Mucosa of gallbladder (tissue), 1 donor: ENCODE data around the gene FAM193B. TPM values are rescaled to one million over a fixed set of nuclear protein-coding genes. Genes with fewer than 3 reads are reported as not detected.

Source experiments
- DNase-seq: peaks from one replicate; pipeline ENCODE4 v3.0.0-alpha.2; 2020; ENCODE audit warnings: low spot score
- total RNA-seq: library from RNA; stranded (reverse); gene quantifications from one replicate; pipeline ENCODE4 v1.2.1, GENCODE V29; 2021
- donor health status: DM: no; HTN: no; CAD: no.

The FAM193B gene
- total RNA-seq, 1 donor from 2014 or later, result 98.1 TPM

GRCh38 chr5:177515580-177515979, 38.8 kb downstream of the FAM193B start:
- no peak for DNase-seq

GRCh38 chr5:177514541-177514940, 39.8 kb downstream of the FAM193B start:
- DNase-seq, result no peak

DNA sequence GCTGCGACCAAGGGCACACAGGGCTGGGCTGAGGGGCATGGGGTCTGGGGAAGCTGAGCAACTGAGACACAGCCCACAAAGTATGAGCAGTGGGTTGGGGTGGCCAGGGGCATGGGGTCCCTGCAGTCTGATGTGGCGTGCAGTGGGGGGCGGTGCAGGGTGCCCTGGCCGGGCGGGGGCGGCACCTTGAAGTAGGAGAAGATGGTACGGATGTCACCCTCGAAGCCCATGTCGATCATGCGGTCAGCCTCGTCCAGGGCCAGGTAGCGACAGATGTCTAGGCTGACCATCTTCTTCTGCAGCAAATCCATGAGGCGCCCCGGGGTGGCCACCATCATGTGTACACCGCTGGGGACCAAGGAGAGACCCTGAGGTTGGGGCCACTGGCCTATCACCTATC, 40.9 kb downstream of the FAM193B start:
- DNase-seq, result no peak

DNA sequence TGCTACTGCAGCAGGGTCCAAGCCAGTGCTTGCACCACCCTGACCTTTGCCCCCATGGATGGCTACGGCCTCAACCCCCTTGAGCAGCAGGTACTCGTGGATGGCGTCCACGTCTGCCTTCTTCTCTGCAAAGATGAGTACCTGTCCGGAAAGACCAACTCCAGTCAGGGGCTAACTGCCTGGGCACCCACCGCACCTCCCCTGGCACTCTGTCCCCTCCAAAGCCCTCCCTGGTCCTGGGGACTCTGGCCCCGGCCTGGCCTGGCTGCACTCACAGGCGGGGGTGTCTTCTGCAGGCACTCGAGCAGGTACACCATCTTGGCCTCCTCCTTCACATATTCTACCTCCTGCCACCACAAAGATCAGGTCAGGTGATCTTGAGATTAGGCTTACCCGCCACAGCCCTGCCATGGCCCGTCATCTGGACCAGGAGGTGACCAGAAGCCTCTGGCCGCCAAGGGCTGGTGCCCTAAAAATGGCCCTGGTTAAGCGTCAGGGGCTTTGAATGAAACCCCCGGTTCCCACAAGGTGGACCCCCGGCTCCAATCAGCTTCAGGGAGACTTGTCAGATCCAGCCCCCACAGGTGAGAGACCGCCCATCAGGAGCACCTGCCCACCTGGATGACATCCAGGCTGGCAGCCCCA, 41.5 kb downstream of the FAM193B start:
- DNase-seq, result no peak

GRCh38 chr5:177511796-177512675, 42.3 kb downstream of the FAM193B start:
- DNase-seq, result no peak

- no peak for DNase-seq
Measured at GRCh38 chr5:177511181-177511580, 43.2 kb downstream of the FAM193B start.

- DNase-seq, result no peak
Measured at GRCh38 chr5:177510567-177511053, 43.8 kb downstream of the FAM193B start.

GRCh38 chr5:177509991-177510566, 44.3 kb downstream of the FAM193B start:
- no peak for DNase-seq

- DNase-seq, result no peak
Measured at GRCh38 chr5:177509381-177509951, 44.9 kb downstream of the FAM193B start, which contains the start of gene DOK3. Gene DOK3, minus strand, starts transcription at chr5:177509826. Its CDS starts 286 bp downstream, at chr5:177509540.

DNA sequence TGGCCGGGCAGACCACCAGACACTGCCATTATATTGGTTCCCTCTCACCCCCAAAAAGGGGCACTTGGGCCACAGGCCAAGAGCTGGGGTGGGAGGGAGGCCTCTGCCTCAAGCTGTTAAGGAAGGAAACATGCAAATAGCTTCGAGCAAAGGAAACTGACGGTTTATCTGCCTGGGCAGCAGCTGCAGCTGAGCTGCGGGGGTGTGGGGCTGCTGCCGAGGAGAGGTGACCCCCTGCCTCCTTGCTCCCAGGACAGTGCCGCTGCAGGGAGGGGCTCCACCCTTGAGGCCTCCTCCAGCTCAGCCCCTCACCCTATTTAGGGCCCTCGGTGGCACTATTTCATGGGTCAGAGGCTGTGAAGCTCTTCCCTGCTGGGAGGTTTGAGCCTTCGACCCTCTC, 45.5 kb downstream of the FAM193B start:
- no peak for DNase-seq

GRCh38 chr5:177508221-177508611, 46.1 kb downstream of the FAM193B start:
- DNase-seq, result no peak

- no peak for DNase-seq
Measured at GRCh38 chr5:177507596-177508220, 46.7 kb downstream of the FAM193B start.

GRCh38 chr5:177507165-177507564, 47.2 kb downstream of the FAM193B start:
- DNase-seq, result no peak

- DNase-seq, result no peak
Measured at GRCh38 chr5:177505075-177505474, 49.3 kb downstream of the FAM193B start.

DNA sequence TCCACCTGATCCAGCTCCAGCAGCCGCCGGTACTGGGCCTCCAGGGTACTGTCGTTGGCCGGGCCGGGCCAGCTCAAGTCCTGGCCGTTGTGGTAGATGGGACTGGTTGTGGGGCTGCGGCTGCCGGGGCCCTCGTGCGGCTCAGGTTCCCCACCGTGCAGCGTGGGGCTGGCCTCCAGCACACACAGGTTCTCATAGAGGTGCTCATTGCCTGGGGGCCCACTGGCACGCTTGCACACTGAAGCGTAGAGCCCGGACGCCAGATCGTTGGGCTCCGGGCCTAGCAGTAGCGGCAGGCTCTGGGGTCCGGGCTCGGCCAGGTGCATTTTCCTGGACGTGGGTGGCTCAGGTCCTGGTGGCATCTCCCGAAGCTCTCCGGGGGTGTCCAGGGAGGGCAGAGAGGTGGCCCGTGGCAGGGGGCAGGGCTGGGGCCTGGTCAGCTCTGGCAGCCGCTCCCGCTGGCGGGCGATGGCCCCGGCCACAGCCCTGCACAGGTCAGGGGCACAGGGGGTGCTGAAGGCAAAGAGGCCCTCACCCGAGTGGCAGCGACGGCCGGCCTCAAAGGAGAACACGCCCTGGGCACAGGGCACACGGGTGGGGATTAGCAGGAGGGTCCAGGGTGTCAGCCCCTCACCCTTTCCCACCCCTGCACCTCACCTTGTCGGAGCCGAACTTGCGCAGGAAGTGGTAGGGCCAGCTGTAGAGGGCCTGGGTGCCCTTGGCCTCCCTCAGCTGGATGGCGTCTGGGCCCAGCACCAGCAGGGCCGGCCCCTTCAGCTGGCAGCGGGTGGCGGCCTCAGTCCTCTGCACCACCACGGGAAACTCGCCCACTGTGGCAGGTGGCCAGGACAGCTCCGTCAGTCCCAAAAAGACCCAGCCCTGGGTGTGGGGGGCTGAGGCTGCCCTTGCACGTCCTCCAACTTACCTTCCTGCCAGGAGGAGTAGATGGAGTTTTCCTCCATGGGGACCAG, 50.0 kb downstream of the FAM193B start:
- DNase-seq, result no peak

DNA sequence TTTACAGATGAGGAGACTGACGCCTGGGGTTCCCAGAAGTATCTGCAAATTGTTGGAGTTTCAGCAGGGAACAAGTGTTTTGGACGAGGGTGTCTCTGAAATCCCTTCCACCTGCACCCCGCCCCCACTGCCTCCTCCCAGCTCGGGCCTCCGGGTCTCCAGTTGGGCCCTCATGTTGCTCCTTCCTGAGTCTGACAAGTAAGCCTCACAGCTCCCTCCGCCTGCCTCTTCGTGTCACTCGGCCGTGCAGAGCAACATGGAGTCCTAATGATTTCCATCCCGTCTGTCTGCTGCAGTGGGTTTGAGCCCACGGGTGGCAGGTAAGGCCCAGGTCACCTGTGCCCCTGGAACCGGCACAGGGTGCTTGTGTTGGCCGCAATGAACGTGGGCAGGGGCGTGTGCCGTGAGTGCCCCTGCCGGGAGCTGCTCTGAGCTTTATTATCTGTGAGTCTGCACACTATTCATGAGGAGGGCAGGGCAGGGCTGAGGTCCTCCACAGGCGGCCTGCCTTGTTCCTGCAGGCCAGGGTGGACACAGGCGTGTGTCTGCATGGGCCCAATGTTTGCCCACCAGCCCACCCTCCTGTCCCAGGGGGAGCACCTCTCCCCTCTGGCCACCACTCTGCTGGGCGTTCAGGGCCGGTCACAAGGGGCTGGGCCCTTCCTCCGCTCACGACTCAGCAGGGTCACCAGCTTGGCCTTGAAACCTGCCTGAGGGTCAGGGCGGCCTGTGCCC, 50.8 kb downstream of the FAM193B start:
- no peak for DNase-seq

DNA sequence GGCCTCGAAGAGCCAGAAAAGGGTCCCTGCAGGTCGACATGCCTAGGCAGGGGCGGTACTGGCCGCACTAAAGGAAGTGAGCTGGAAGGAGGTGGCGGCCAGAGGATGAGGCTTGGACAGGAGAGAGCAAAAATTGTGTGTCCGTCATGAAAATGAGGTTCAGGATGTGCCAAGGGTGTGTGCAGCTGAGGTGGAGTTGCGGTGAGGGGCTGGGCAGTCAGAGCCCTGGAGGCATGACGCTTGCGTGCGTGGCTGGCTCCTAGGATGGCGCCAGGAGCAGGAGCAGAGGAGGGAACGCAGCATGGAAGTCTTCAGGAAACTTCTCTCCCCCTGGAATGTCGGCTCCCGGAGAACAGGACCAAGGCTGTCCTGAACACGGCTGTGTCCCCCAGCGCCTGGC, 51.5 kb downstream of the FAM193B start:
- DNase-seq, result no peak

DNA sequence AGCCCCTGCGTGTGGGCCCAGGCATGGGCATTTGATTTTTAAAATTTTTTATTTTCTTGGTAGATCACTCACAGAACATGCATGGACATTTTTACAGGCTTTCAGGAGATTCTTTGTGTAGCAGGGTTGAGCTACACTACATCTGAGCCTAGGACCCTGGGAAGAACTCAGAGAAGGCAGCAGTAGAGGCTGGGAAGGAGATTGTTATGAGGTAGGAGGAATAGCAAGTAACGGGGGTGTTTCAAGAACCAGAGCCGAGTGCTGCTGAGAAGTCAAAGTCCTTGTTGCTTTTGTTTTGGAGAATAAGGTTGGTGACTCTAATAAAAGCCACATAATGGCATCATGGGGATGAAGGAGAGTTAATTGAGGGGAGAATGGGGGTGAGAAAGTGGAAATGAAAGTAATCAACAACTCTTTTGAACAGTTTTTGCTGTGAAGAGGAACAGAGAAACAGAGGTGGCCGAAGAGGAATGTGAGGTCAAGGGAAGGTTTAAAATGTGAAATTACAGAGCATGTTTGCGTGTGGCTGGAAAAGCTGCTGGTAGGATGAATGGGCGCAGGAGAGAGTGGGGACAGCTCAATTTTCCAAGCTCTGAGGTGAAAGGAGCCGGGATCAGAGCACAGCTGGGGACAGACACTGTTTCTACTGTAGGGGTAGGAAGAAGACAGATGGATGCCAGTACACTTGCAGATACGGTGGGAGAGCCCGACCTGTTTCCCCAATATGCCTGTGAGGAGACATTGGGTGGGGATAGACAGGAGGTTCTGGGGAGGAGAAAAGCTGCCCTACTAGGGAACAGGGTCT, 52.3 kb downstream of the FAM193B start:
- no peak for DNase-seq
